Body of pancreas (tissue), 4 donors: ENCODE data around the gene PDLIM5. TPM values are rescaled to one million over a fixed set of nuclear protein-coding genes. Genes with fewer than 3 reads are reported as not detected.
"Not testable (repeated sequence)": the region's sequence is repeated elsewhere in the genome, so short reads cannot be mapped to it uniquely, and the experiment has no call there.

Experiments
- ATAC-seq: fragments of 150-250 bp; one replicate; pipeline ENCODE4 v1.9.1; 2016
- DNase-seq, 4 donors: peaks; one replicate each; pipeline ENCODE4 v3.0.0-alpha.2; 2019
- H3K27ac ChIP-seq, 4 donors: fragments of 200-600 bp; sonication (generic); 1 replicate in 3 of 4; 2 replicates in 1 of 4; pipeline versions ENCODE4 v1.5.1 to v1.6.1; 2016 to 2019; ENCODE audit warnings: mild to moderate bottlenecking in 1 of 4, mixed read lengths in 1 of 4, moderate library complexity in 1 of 4
- H3K27me3 ChIP-seq, 2 donors: fragments of 200-600 bp; sonication (generic); one replicate each; pipeline ENCODE4 v1.6.0; 2016; ENCODE audit warnings: mild to moderate bottlenecking in 1 of 2
- H3K36me3 ChIP-seq, 2 donors: fragments of 200-600 bp; sonication (generic); replicated peaks in 1 of 2; 2 replicates each; pipeline ENCODE4 v1.5.1; 2016; ENCODE audit warnings: low read depth in 2 of 2; ENCODE audit not compliant: insufficient read depth in 1 of 2
- H3K4me1 ChIP-seq: fragments of 200-600 bp; sonication (generic); one replicate; pipeline ENCODE4 v1.6.0; 2016
- H3K4me3 ChIP-seq, 2 donors: fragments of 200-600 bp; sonication (generic); 1 replicate in 1 of 2; 2 replicates in 1 of 2; pipeline ENCODE4 v1.5.1; 2016 to 2019
- H3K9me3 ChIP-seq, 3 donors: fragments of 200-600 bp; sonication (generic); 1 replicate in 2 of 3; 2 replicates in 1 of 3; pipeline ENCODE4 v1.5.1; 2016
- POLR2A ChIP-seq, 3 donors: fragments of 450-650 bp; IDR thresholded peaks; one replicate each; pipeline ENCODE4 v1.6.1; 2016; ENCODE audit warnings: antibody characterized with exemption in 3 of 3, mild to moderate bottlenecking in 2 of 3
- WGBS, 2 donors: methylation state at CpG; one replicate each; pipeline ENCODE4 v1.1.5; 2017; 5-methylcytosine and 5-hydroxymethylcytosine counted together
- intact Hi-C: fragments of 100-400 bp; cut with DNase I; formaldehyde crosslinking; loops from one replicate; pipeline ENCODE4 v1.15.1; 2023
- total RNA-seq, 2 donors: library from RNA; depleted of rRNA; stranded (reverse); fragments of >200 nt; gene quantifications; one replicate each; pipeline ENCODE4 v1.1.0, GENCODE V29; 2016
- TF ChIP-seq, protein P1 (sequence below), 7 experiments: fragments of 450-650 bp in 4 of 7; fragments of 200-600 bp in 3 of 7; sonication (generic) in 3 of 7; IDR thresholded peaks; one replicate each; pipeline ENCODE4 v1.5.1; 2016 to 2019; ENCODE audit warnings: antibody characterized with exemption in 7 of 7

PDLIM5 gene
- total RNA-seq, 2 donors from 2014 or later: 44.2 to 70.3 TPM

DNA sequence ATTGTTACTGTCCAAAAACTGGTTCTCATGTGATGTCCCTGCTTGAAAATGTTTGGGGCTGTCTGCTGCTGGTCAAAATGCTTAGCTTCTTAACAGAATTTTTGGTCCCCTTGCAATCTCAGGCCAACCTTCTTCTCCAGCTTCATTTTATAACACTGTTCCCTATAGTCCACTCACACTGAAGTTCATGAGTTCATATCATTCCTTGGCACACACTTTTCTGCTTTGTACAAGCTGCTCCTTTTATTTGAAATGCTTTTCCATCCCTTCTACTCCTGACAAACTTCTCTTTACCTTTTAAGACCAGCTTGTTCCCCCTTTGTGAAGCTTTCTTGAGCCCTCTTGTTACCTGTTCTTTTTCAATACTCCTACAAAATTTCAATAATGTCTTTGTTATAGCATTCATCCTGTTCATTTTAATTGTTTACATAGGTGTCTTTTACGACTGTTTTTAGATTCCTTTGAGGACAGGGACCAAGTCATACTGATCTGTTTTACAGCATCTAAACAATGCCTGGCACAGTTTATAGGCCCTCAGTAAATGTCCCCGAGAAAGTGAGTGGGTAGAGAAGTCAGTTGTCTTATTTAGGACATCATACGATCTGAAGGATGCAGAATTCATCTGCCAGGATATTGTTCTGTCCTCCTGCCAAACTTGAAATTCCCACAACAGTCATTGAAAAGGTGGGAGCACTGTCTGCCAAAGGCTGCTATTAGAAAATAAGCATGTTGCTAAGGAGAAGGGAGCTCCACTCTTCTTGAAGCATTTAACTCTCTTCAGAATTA lies 171.6 kb downstream of the PDLIM5 start:
- Histone ChIP-seq H3K27ac (no peak overlapping the region), H3K4me1 (no peaks in the 10 kb centered on the region), H3K36me3 (peaks cover 0 to 3% of the 10 kb centered on the region in 2 donors), H3K4me3 (no peak overlapping the region), H3K9me3 (no peaks in the 10 kb centered on the region), H3K27me3 (no peaks in the 10 kb centered on the region)
- ATAC-seq (no peak), DNase-seq (no peak)
- WGBS, 2 donors: 58 to 64% methylated on average over 3 of the region's 3 CpGs
- intact Hi-C loops: no loop called here
- no peak for TF ChIP-seq POLR2A (IDR thresholded peaks at IDR 0.05)
- TF ChIP-seq, protein P1, sequence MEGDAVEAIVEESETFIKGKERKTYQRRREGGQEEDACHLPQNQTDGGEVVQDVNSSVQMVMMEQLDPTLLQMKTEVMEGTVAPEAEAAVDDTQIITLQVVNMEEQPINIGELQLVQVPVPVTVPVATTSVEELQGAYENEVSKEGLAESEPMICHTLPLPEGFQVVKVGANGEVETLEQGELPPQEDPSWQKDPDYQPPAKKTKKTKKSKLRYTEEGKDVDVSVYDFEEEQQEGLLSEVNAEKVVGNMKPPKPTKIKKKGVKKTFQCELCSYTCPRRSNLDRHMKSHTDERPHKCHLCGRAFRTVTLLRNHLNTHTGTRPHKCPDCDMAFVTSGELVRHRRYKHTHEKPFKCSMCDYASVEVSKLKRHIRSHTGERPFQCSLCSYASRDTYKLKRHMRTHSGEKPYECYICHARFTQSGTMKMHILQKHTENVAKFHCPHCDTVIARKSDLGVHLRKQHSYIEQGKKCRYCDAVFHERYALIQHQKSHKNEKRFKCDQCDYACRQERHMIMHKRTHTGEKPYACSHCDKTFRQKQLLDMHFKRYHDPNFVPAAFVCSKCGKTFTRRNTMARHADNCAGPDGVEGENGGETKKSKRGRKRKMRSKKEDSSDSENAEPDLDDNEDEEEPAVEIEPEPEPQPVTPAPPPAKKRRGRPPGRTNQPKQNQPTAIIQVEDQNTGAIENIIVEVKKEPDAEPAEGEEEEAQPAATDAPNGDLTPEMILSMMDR (IDR thresholded peaks at IDR 0.05): no peak

GRCh38 chr4:94626942-94627341 lies 175.2 kb downstream of the PDLIM5 start:
- Histone ChIP-seq H3K9me3 (no peaks in the 10 kb centered on the region), H3K36me3 (no peaks in the 10 kb centered on the region), H3K27ac (no peak overlapping the region), H3K27me3 (no peaks in the 10 kb centered on the region), H3K4me1 (no peaks in the 10 kb centered on the region), H3K4me3 (no peak overlapping the region)
- TF ChIP-seq POLR2A (IDR thresholded peaks at IDR 0.05): no peak
- TF ChIP-seq, protein P1 (IDR thresholded peaks at IDR 0.05): no peak
- ATAC-seq (no peak), DNase-seq (no peak)
- WGBS, 2 donors: 92 to 94% methylated on average over 3 of the region's 3 CpGs
- intact Hi-C loops: no loop called here

GRCh38 chr4:94629058-94629457 lies 177.3 kb downstream of the PDLIM5 start:
- H3K9me3 ChIP-seq, ATAC-seq, H3K27ac ChIP-seq, H3K36me3 ChIP-seq, H3K4me1 ChIP-seq, intact Hi-C loops, H3K4me3 ChIP-seq, H3K27me3 ChIP-seq, DNase-seq: not testable (repeated sequence)
- 99% methylated on average over 8 of the region's 8 CpGs for WGBS, 2 donors

GRCh38 chr4:94629837-94630236 lies 178.1 kb downstream of the PDLIM5 start:
- Histone ChIP-seq H3K27ac (no peak overlapping the region), H3K36me3 (no peaks in the 10 kb centered on the region), H3K27me3 (no peaks in the 10 kb centered on the region), H3K4me1 (peaks cover 4% of the 10 kb centered on the region), H3K9me3 (no peaks in the 10 kb centered on the region), H3K4me3 (no peak overlapping the region)
- ATAC-seq: no peak
- DNase-seq: no peak
- TF ChIP-seq POLR2A (IDR thresholded peaks at IDR 0.05): no peak
- TF ChIP-seq, protein P1 (IDR thresholded peaks at IDR 0.05): no peak
- intact Hi-C loops: no loop called here
- WGBS, 2 donors: 71 to 89% methylated on average over 2 of the region's 2 CpGs

DNA sequence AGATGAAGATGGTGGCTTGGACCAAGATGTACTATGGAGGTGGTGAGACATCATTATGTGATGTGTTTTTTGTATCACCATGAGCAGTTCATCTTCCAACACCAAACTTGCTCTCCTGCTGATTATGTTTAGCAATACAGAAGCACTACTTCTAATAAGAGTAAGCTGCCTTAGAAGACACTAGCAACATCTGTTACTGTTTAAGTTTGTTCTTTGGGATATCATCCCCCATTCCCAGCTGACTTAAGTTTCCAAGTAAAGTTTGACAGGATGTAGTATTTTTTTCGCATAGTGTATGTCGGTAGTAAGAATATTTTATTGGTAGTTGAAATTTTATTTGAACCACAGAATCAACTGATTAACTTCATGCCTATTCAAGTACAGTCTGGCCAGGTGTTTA lies 182.5 kb downstream of the PDLIM5 start:
- WGBS, 2 donors: 77 to 84% methylated on average over 2 of the region's 2 CpGs
- TF ChIP-seq POLR2A (IDR thresholded peaks at IDR 0.05): no peak
- TF ChIP-seq, protein P1 (IDR thresholded peaks at IDR 0.05): no peak
- Histone ChIP-seq H3K9me3 (no peaks in the 10 kb centered on the region), H3K4me3 (no peak overlapping the region), H3K36me3 (no peaks in the 10 kb centered on the region), H3K27me3 (no peaks in the 10 kb centered on the region), H3K4me1 (peaks cover 4% of the 10 kb centered on the region), H3K27ac (no peak overlapping the region)
- intact Hi-C loops: no loop called here
- ATAC-seq (no peak), DNase-seq (no peak)
